Endodermal cell (in vitro differentiated cells): ENCODE measurements around the gene SLC4A8. TPM values are rescaled to one million over a fixed set of nuclear protein-coding genes. Genes with fewer than 3 reads are reported as not detected.
A peak's percentile ranks its signal among the peaks of the same experiment; 100 is the strongest.

Source experiments
- DNase-seq: peaks from one replicate; pipeline ENCODE4 v3.0.0-alpha.2; 2017
- H3K27ac ChIP-seq: 2 replicates; pipeline ENCODE4 v1.5.1; 2013; ENCODE audit warnings: mild to moderate bottlenecking, low read depth, low read length, moderate library complexity
- H3K27me3 ChIP-seq: 2 replicates; pipeline ENCODE4 v1.6.1; 2013; ENCODE audit warnings: mild to moderate bottlenecking, low read length, moderate library complexity; ENCODE audit not compliant: insufficient read depth, control insufficient read depth, poor library complexity, severe bottlenecking
- H3K36me3 ChIP-seq: 2 replicates; pipeline ENCODE4 v1.7.0; 2013; ENCODE audit warnings: mild to moderate bottlenecking, low read length, moderate library complexity; ENCODE audit not compliant: control insufficient read depth, insufficient read depth
- H3K4me1 ChIP-seq: one replicate; pipeline ENCODE4 v1.7.0; 2013; ENCODE audit warnings: low read length; ENCODE audit not compliant: control insufficient read depth, insufficient read depth
- H3K4me3 ChIP-seq: 2 replicates; pipeline ENCODE4 v1.5.1; 2013; ENCODE audit warnings: mild to moderate bottlenecking, low read length, moderate library complexity
- H3K9ac ChIP-seq: 2 replicates; pipeline ENCODE4 v1.6.1; 2013; ENCODE audit warnings: mild to moderate bottlenecking, low read length, moderate library complexity; ENCODE audit not compliant: poor library complexity, severe bottlenecking; ENCODE audit errors: extremely low read depth
- H3K9me3 ChIP-seq: 2 replicates; pipeline ENCODE4 v1.6.1; 2013; ENCODE audit warnings: mild to moderate bottlenecking, low read length, moderate library complexity; ENCODE audit not compliant: control insufficient read depth
- H3K27ac Mint-ChIP-seq: 2 replicates; pipeline ENCODE4 v1.8.0; 2020; ENCODE audit warnings: mixed read lengths
- H3K27me3 Mint-ChIP-seq: 2 replicates; pipeline ENCODE4 v1.8.0; 2021; ENCODE audit warnings: mild to moderate bottlenecking, mixed read lengths; ENCODE audit not compliant: insufficient read depth
- H3K36me3 Mint-ChIP-seq: 2 replicates; pipeline ENCODE4 v1.8.0; 2020; ENCODE audit warnings: low read depth, mixed read lengths
- H3K4me1 Mint-ChIP-seq: 2 replicates; pipeline ENCODE4 v1.8.0; 2020; ENCODE audit warnings: mixed read lengths
- H3K4me3 Mint-ChIP-seq: 2 replicates; pipeline ENCODE4 v1.8.0; 2020; ENCODE audit warnings: mild to moderate bottlenecking, moderate library complexity, mixed read lengths
- H3K9me3 Mint-ChIP-seq: 2 replicates; pipeline ENCODE4 v1.8.0; 2020; ENCODE audit warnings: mild to moderate bottlenecking, mixed read lengths
- WGBS, 2 experiments: methylation state at CpG; one replicate each; pipeline versions ENCODE4 v1.1.5 to v1.1.7; 2013; ENCODE audit warnings: missing lambda C conversion rate in 2 of 2, mixed read lengths in 1 of 2; ENCODE audit not compliant: insufficient coverage in 1 of 2, insufficient read length in 1 of 2; 5-methylcytosine and 5-hydroxymethylcytosine counted together
- total RNA-seq, 2 donors: library from RNA; stranded (reverse); fragmentation: NEBNext Ultra II Directional in 1 of 2; extraction: Animal tissue kit (Norgen Biotek cat#: 25700) in 1 of 2; gene quantifications; 2 replicates in 1 of 2; 3 replicates in 1 of 2; pipeline ENCODE4 v1.2.1, GENCODE V29; 2021
- TF ChIP-seq, protein P1 (sequence below): fragments of 200-600 bp; sonication (generic); conservative IDR thresholded peaks from 2 replicates; pipeline ENCODE4 v1.5.0; 2021; ENCODE audit warnings: antibody characterized with exemption, mild to moderate bottlenecking

SLC4A8 gene
- total RNA-seq, 2 donors from 2014 or later: 25.8 to 26.4 TPM

DNA sequence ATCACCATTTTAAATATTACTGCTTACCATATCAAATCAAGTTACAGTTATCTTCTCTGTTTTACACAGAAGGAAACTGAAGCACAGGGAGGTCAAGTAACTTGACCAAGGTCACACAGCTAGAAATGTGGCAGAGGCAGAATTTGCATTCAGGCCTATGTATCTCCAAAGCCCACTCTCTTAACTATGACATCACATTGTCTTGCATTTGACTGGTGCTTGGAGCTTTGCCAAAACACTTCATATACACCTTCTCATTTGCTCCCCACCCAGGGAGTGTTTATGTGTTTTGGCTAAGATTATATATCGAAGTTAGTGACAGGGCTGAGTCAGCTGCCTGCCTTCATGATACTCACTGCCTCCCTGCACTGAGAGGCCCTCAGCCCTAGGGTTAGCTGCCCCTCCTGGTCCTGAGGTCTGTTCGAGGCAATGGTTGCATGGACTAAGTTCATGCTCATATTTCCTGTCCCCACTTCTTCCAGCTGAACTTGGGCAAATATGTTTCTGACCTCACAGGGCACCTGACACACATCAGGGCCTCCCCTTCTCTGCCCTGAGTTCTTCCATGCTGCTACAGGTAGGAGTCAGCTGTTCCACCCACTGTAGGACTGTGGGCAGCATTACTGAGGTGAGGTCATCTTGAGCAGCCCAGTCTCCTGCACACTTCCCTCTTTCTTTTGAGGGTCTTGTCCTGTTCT, 35.2 kb upstream of the SLC4A8 start:
- Mint-ChIP-seq H3K4me3 (no peak overlapping the region), H3K4me1 (peaks cover 37% of the 10 kb centered on the region), H3K9me3 (no peaks in the 10 kb centered on the region), H3K36me3 (peaks cover 15% of the 10 kb centered on the region), H3K27ac (no peak overlapping the region), H3K27me3 (peaks cover 13% of the 10 kb centered on the region)
- TF ChIP-seq, protein P1, sequence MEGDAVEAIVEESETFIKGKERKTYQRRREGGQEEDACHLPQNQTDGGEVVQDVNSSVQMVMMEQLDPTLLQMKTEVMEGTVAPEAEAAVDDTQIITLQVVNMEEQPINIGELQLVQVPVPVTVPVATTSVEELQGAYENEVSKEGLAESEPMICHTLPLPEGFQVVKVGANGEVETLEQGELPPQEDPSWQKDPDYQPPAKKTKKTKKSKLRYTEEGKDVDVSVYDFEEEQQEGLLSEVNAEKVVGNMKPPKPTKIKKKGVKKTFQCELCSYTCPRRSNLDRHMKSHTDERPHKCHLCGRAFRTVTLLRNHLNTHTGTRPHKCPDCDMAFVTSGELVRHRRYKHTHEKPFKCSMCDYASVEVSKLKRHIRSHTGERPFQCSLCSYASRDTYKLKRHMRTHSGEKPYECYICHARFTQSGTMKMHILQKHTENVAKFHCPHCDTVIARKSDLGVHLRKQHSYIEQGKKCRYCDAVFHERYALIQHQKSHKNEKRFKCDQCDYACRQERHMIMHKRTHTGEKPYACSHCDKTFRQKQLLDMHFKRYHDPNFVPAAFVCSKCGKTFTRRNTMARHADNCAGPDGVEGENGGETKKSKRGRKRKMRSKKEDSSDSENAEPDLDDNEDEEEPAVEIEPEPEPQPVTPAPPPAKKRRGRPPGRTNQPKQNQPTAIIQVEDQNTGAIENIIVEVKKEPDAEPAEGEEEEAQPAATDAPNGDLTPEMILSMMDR: no peak
- no peak overlapping the region for H3K9ac ChIP-seq
- 89 to 100% methylated on average over 1 to 2 of the region's 2 CpGs for WGBS, 2 experiments
- peaks cover 15% of the 10 kb centered on the region for H3K27me3 ChIP-seq
- no peak overlapping the region for H3K4me3 ChIP-seq
- DNase-seq: peak; percentile 46
- no peaks in the 10 kb centered on the region for H3K9me3 ChIP-seq
- peaks cover 23% of the 10 kb centered on the region for H3K4me1 ChIP-seq
- peaks cover 6% of the 10 kb centered on the region for H3K36me3 ChIP-seq
- no peak overlapping the region for H3K27ac ChIP-seq

DNA sequence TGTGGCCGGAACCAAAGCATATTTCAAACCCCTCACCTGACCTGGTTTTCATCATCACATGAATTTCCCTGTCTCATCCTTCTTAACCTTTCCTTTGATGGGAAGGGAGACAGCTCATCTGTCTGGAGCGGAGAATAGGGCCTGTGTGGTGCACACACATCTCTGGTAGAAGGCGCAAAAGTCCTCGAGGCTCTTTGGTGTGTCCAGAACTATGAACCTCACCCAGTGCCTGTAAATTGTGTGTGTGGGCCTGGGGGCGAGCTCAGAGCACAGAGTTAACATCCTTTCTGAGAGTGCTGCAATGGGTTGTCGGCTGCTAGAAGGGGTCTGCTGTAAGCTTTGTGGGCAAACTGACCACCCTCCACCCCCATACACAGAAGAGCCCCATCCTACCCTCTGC, 34.2 kb upstream of the SLC4A8 start:
- H3K9me3 Mint-ChIP-seq: no peaks in the 10 kb centered on the region
- peak overlapping the region; percentile 90 for H3K4me3 ChIP-seq
- H3K4me1 Mint-ChIP-seq: peaks cover 42% of the 10 kb centered on the region
- peak overlapping the region; percentile 87 for H3K4me3 Mint-ChIP-seq
- peaks cover 6% of the 10 kb centered on the region for H3K36me3 ChIP-seq
- no peak for DNase-seq
- H3K27ac Mint-ChIP-seq: peak overlapping the region; percentile 93
- peaks cover 16% of the 10 kb centered on the region for H3K36me3 Mint-ChIP-seq
- TF ChIP-seq, protein P1: no peak
- H3K27me3 Mint-ChIP-seq: peaks cover 13% of the 10 kb centered on the region
- peaks cover 15% of the 10 kb centered on the region for H3K27me3 ChIP-seq
- 89 to 100% methylated on average over 3 to 6 of the region's 6 CpGs for whole genome bisulfite sequencing, 2 experiments
- H3K9me3 ChIP-seq: no peaks in the 10 kb centered on the region
- peak overlapping the region; percentile 79 for H3K9ac ChIP-seq
- no peak overlapping the region for H3K27ac ChIP-seq
- peaks cover 23% of the 10 kb centered on the region for H3K4me1 ChIP-seq

DNA sequence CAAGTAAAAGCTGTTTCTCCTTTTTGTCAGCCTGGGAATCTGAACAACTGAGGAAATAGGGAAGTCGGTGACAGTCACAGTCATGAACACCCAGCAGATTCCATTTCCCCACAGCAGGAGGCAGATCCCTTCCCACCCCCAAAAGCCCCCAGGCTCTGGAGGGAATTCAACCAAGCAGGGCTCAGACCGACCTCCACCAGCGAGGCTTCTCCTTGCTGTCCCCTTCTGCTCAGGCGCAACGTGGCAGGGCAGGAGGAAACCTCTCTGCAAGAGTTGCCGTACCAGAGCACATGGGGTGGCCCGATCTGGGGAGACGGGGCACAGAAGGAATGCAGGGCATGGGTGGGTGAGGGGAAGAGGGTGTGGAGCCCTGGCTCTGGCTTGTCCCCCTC, 33.7 kb upstream of the SLC4A8 start:
- Mint-ChIP-seq H3K27ac (peak overlapping the region; percentile 93), H3K36me3 (peaks cover 16% of the 10 kb centered on the region), H3K4me3 (peak overlapping the region; percentile 87), H3K9me3 (no peaks in the 10 kb centered on the region), H3K4me1 (peaks cover 46% of the 10 kb centered on the region), H3K27me3 (peaks cover 13% of the 10 kb centered on the region)
- Histone ChIP-seq H3K27me3 (peaks cover 15% of the 10 kb centered on the region), H3K9me3 (no peaks in the 10 kb centered on the region), H3K4me3 (peak overlapping the region; percentile 90), H3K4me1 (peaks cover 21% of the 10 kb centered on the region), H3K27ac (no peak overlapping the region), H3K36me3 (peaks cover 6% of the 10 kb centered on the region), H3K9ac (peak overlapping the region; percentile 79)
- no peak for DNase-seq
- 14% methylated on average over 8 of the region's 8 CpGs; no CpG with 5 or more reads in 1 of the 2 experiments for WGBS, 2 experiments
- TF ChIP-seq, protein P1: no peak
